SK-N-SH treated with all-trans-retinoic acid at 6 μM for 48 hours (cell line): Measurements from ENCODE around the gene SLC43A3.

ENCODE experiments used
- ATAC-seq: fragments of 200-7000 bp; cut with Tn5 transposase; 3 replicates; pipeline ENCODE4 v1.9.1; 2020; ENCODE audit warnings: mild to moderate bottlenecking, moderate library complexity
- ARNTL ChIP-seq: fragments of 450-650 bp; formaldehyde crosslinking; IDR thresholded peaks from 2 replicates; pipeline ENCODE4 v1.5.0; 2020; ENCODE audit warnings: low read depth, mild to moderate bottlenecking, moderate library complexity, borderline replicate concordance
- BACH2 ChIP-seq: fragments of 250-450 bp; sonication (Bioruptor Pico); IDR thresholded peaks from 2 replicates; pipeline ENCODE4 v1.9.0; 2021; ENCODE audit warnings: mild to moderate bottlenecking, borderline replicate concordance
- CSDC2 ChIP-seq: fragments of 250-450 bp; sonication (Bioruptor Pico); IDR thresholded peaks from 2 replicates; pipeline ENCODE4 v1.5.0; 2020; ENCODE audit warnings: mild to moderate bottlenecking, moderate library complexity
- ESRRG ChIP-seq: fragments of 250-450 bp; sonication (Bioruptor Pico); IDR thresholded peaks from 2 replicates; pipeline ENCODE4 v1.6.1; 2021; ENCODE audit warnings: mild to moderate bottlenecking
- GLIS3 ChIP-seq: fragments of 250-450 bp; sonication (Bioruptor Pico); IDR thresholded peaks from 2 replicates; pipeline ENCODE4 v1.5.0; 2020; ENCODE audit warnings: mild to moderate bottlenecking, moderate library complexity
- ISL1 ChIP-seq: fragments of 250-450 bp; sonication (Bioruptor Pico); IDR thresholded peaks from 2 replicates; pipeline ENCODE4 v2.1.2; 2022; ENCODE audit warnings: mild to moderate bottlenecking, moderate library complexity
- PPARA ChIP-seq: fragments of 250-450 bp; sonication (Bioruptor Pico); IDR thresholded peaks from 2 replicates; pipeline ENCODE4 v1.5.0; 2020; ENCODE audit warnings: mild to moderate bottlenecking, borderline replicate concordance
- RARB ChIP-seq: fragments of 250-450 bp; sonication (Bioruptor Pico); IDR thresholded peaks from 2 replicates; pipeline ENCODE4 v1.8.0; 2021; ENCODE audit warnings: mild to moderate bottlenecking, moderate library complexity
- TCF4 ChIP-seq: fragments of 250-450 bp; sonication (Bioruptor Pico); IDR thresholded peaks from 2 replicates; pipeline ENCODE4 v1.8.0; 2021; ENCODE audit warnings: mild to moderate bottlenecking, moderate library complexity, borderline replicate concordance
- TOX ChIP-seq: fragments of 250-450 bp; sonication (Bioruptor Pico); IDR thresholded peaks from 2 replicates; pipeline ENCODE4 v1.8.0; 2021; ENCODE audit warnings: mild to moderate bottlenecking, moderate library complexity, borderline replicate concordance
- ZC3H10 ChIP-seq: fragments of 250-450 bp; sonication (Bioruptor Pico); IDR thresholded peaks from 2 replicates; pipeline ENCODE4 v1.5.1; 2021; ENCODE audit warnings: mild to moderate bottlenecking, moderate library complexity
- ZFP3 ChIP-seq: fragments of 250-450 bp; sonication (Bioruptor Pico); IDR thresholded peaks from 2 replicates; pipeline ENCODE4 v1.5.0; 2020; ENCODE audit warnings: mild to moderate bottlenecking, moderate library complexity
- ZFP30 ChIP-seq: fragments of 450-650 bp; formaldehyde crosslinking; IDR thresholded peaks from 2 replicates; pipeline ENCODE4 v1.5.0; 2022; ENCODE audit warnings: mild to moderate bottlenecking, moderate library complexity
- ZNF565 ChIP-seq: fragments of 450-650 bp; formaldehyde crosslinking; conservative IDR thresholded peaks from 2 replicates; pipeline ENCODE4 v1.5.0; 2020; ENCODE audit warnings: low read depth, mild to moderate bottlenecking, moderate library complexity
- ZNF70 ChIP-seq: fragments of 450-650 bp; formaldehyde crosslinking; IDR thresholded peaks from 2 replicates; pipeline ENCODE4 v1.5.0; 2020; ENCODE audit warnings: mild to moderate bottlenecking, moderate library complexity
- ZNF8 ChIP-seq: fragments of 450-650 bp; formaldehyde crosslinking; IDR thresholded peaks from 2 replicates; pipeline ENCODE4 v1.5.0; 2020; ENCODE audit warnings: mild to moderate bottlenecking, moderate library complexity
- TF ChIP-seq, protein P1 (sequence below): fragments of 250-450 bp; sonication (Bioruptor Pico); IDR thresholded peaks from 2 replicates; pipeline ENCODE4 v1.8.0; 2021; ENCODE audit warnings: low read depth, mild to moderate bottlenecking, moderate library complexity, borderline replicate concordance
- TF ChIP-seq, protein P2 (sequence below): fragments of 250-450 bp; sonication (Bioruptor Pico); IDR thresholded peaks from 2 replicates; pipeline ENCODE4 v1.8.0; 2020; ENCODE audit warnings: mild to moderate bottlenecking, moderate library complexity, borderline replicate concordance
- TF ChIP-seq, protein P3 (sequence below): fragments of 250-450 bp; sonication (Bioruptor Pico); IDR thresholded peaks from 2 replicates; pipeline ENCODE4 v1.5.1; 2020; ENCODE audit warnings: low read depth, mild to moderate bottlenecking, moderate library complexity
- TF ChIP-seq, protein P4 (sequence below): fragments of 250-450 bp; sonication (Bioruptor Pico); IDR thresholded peaks from 2 replicates; pipeline ENCODE4 v1.5.0; 2020; ENCODE audit warnings: mild to moderate bottlenecking, moderate library complexity

SLC43A3 gene

DNA sequence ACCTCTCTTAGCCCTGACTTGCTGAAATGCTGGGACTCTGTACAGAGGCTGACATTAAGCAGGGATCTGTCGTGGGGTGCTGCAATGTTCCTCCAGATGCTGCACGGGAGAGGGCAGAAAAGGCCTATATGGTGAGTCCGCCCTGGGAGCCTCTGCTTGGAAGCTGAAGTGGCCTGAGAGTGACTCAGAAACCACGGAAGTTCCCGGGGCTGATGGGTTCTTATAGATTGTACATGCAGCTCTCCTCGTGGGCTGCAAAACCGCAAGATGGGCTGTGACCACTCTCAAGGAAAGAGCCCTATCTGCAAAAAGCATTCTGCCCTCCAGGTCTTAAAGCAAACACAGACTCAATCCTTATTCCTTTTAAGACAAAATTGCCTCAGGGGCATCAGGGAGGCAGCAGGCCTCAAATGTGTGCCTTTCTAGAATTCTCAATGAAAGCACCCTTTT lies 5.8 kb upstream of the SLC43A3 start:
- TF ChIP-seq ESRRG (CRISPR knock-in tag) (no peak), ZNF8 (CRISPR knock-in tag) (no peak), ZFP3 (CRISPR knock-in tag) (no peak), GLIS3 (no peak), TOX (no peak), TCF4 (CRISPR knock-in tag) (no peak), ZC3H10 (no peak), PPARA (CRISPR knock-in tag) (no peak)
- TF ChIP-seq, protein P1, sequence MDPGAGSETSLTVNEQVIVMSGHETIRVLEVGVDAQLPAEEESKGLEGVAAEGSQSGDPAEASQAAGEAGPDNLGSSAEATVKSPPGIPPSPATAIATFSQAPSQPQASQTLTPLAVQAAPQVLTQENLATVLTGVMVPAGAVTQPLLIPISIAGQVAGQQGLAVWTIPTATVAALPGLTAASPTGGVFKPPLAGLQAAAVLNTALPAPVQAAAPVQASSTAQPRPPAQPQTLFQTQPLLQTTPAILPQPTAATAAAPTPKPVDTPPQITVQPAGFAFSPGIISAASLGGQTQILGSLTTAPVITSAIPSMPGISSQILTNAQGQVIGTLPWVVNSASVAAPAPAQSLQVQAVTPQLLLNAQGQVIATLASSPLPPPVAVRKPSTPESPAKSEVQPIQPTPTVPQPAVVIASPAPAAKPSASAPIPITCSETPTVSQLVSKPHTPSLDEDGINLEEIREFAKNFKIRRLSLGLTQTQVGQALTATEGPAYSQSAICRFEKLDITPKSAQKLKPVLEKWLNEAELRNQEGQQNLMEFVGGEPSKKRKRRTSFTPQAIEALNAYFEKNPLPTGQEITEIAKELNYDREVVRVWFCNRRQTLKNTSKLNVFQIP: no peak
- TF ChIP-seq, protein P2, sequence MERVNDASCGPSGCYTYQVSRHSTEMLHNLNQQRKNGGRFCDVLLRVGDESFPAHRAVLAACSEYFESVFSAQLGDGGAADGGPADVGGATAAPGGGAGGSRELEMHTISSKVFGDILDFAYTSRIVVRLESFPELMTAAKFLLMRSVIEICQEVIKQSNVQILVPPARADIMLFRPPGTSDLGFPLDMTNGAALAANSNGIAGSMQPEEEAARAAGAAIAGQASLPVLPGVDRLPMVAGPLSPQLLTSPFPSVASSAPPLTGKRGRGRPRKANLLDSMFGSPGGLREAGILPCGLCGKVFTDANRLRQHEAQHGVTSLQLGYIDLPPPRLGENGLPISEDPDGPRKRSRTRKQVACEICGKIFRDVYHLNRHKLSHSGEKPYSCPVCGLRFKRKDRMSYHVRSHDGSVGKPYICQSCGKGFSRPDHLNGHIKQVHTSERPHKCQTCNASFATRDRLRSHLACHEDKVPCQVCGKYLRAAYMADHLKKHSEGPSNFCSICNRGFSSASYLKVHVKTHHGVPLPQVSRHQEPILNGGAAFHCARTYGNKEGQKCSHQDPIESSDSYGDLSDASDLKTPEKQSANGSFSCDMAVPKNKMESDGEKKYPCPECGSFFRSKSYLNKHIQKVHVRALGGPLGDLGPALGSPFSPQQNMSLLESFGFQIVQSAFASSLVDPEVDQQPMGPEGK (CRISPR knock-in tag): no peak
- TF ChIP-seq, protein P3, sequence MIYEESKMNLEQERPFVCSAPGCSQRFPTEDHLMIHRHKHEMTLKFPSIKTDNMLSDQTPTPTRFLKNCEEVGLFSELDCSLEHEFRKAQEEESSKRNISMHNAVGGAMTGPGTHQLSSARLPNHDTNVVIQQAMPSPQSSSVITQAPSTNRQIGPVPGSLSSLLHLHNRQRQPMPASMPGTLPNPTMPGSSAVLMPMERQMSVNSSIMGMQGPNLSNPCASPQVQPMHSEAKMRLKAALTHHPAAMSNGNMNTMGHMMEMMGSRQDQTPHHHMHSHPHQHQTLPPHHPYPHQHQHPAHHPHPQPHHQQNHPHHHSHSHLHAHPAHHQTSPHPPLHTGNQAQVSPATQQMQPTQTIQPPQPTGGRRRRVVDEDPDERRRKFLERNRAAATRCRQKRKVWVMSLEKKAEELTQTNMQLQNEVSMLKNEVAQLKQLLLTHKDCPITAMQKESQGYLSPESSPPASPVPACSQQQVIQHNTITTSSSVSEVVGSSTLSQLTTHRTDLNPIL (CRISPR knock-in tag): no peak
- peak; percentile 27 for ATAC-seq

DNA sequence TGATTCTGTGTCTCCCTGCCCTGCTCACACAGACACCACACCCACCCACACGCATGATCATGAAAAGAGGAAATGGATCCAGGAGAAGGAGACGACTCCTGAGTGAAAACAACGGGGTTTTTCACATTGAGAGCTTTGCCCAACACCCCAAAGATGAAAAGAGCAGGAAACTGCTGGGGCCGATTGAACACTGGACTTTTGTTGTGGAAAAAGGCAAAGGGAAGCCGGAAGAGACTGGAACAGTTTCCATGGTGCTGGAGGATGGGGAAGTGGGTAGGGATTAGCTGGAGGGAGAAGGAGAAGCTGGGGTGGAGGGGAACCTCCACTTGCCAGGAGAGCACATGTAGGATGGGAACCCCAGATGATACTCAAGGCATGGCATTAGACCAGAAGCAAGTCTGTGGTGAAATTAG lies 5.2 kb upstream of the SLC43A3 start:
- ATAC-seq: no peak
- TF ChIP-seq ZFP3 (CRISPR knock-in tag) (no peak), ZC3H10 (no peak)
- TF ChIP-seq, all 23 proteins: peak for 0

DNA sequence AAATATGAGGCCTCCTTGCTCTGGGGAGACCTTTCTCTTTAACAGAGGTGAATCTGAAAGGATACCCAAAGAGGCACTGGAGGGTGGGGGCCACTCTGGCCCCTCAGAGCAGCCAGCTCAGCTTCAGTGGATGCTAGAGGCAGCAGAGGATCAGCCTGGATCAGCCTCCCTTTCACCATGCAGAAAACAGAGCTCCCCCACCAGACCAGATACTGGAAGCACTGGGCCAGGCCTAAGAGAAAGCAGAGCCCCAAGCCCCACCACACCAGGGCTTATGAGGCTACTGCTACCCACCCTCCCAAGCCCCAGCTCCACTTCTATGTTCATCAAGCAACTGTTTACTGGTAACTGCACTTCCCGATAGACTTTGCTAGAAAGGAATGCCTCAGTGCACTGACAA lies 4.0 kb upstream of the SLC43A3 start:
- TF ChIP-seq GLIS3 (no peak), PPARA (CRISPR knock-in tag) (no peak), ZNF70 (no peak), RARB (CRISPR knock-in tag) (no peak)
- TF ChIP-seq, protein P4, sequence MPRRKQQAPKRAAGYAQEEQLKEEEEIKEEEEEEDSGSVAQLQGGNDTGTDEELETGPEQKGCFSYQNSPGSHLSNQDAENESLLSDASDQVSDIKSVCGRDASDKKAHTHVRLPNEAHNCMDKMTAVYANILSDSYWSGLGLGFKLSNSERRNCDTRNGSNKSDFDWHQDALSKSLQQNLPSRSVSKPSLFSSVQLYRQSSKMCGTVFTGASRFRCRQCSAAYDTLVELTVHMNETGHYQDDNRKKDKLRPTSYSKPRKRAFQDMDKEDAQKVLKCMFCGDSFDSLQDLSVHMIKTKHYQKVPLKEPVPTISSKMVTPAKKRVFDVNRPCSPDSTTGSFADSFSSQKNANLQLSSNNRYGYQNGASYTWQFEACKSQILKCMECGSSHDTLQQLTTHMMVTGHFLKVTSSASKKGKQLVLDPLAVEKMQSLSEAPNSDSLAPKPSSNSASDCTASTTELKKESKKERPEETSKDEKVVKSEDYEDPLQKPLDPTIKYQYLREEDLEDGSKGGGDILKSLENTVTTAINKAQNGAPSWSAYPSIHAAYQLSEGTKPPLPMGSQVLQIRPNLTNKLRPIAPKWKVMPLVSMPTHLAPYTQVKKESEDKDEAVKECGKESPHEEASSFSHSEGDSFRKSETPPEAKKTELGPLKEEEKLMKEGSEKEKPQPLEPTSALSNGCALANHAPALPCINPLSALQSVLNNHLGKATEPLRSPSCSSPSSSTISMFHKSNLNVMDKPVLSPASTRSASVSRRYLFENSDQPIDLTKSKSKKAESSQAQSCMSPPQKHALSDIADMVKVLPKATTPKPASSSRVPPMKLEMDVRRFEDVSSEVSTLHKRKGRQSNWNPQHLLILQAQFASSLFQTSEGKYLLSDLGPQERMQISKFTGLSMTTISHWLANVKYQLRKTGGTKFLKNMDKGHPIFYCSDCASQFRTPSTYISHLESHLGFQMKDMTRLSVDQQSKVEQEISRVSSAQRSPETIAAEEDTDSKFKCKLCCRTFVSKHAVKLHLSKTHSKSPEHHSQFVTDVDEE: no peak
- ATAC-seq: no peak

DNA sequence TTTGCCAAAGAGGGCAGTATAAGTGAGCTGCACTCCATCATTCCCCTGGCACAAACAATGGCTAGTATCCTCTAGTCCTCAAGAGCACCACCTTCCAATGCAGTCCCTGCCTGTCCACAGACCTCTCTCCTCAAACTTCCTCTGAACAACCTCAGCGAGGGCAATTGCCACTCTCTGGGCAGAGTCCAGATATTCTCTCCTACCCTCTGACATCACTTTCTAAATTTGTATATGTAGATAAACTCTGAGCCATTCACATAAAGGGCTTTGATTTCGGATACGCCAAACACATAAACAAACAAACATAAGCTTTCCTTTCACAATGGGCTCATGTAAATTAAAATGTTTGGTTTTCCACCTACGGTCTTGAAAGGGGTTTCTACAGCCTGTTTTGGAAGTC lies 3.0 kb upstream of the SLC43A3 start:
- no peak for TF ChIP-seq CSDC2 (CRISPR knock-in tag)
- no peak for TF ChIP-seq BACH2 (CRISPR knock-in tag)
- TF ChIP-seq, protein P2 (CRISPR knock-in tag): no peak
- TF ChIP-seq ZFP30: no peak
- TF ChIP-seq PPARA (CRISPR knock-in tag): no peak
- TF ChIP-seq ZC3H10: no peak
- no peak for TF ChIP-seq ZFP3 (CRISPR knock-in tag)
- TF ChIP-seq TCF4 (CRISPR knock-in tag): no peak
- TF ChIP-seq ISL1: no peak
- TF ChIP-seq, all 23 proteins: peak for 0
- ATAC-seq: no peak

DNA sequence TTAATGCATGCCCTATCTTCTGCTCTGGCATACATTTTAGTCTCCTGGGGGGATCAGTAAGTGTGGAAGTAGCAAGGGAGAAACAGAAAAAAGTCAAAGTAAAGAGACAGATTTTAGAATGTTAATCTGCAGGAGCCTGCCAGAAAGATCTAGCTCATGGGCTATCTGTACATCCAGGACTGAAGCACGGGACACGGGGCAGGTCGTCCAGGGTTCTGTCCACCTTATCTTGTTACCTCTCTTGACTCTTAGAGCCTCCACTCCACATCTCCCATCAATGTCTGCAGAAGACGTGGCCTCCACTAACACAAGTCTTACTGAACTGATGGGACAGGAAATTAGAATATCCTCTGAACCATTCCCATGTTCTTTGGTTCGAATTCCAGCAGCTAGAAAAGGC lies 1.7 kb upstream of the SLC43A3 start:
- TF ChIP-seq ESRRG (CRISPR knock-in tag) (no peak), ISL1 (no peak), GLIS3 (no peak), TOX (no peak), ZNF565 (CRISPR knock-in tag) (no peak), ZFP3 (CRISPR knock-in tag) (no peak), ZNF70 (no peak), PPARA (CRISPR knock-in tag) (no peak), ARNTL (CRISPR knock-in tag) (no peak)
- TF ChIP-seq, protein P1: no peak
- TF ChIP-seq, protein P3 (CRISPR knock-in tag): no peak
- no peak for ATAC-seq
